HG03025 (cell line): ENCODE measurements around the gene CLPX.
"Not testable (repeated sequence)": the region's sequence is repeated elsewhere in the genome, so short reads cannot be mapped to it uniquely, and the experiment has no call there.

Experiments
- ATAC-seq: cut with Tn5 transposase; IDR thresholded peaks from one replicate; pipeline ENCODE4 v1.9.1; 2021; ENCODE audit warnings: mild to moderate bottlenecking, moderate library complexity; ENCODE audit not compliant: unreplicated experiment, low FRiP score

CLPX gene

DNA sequence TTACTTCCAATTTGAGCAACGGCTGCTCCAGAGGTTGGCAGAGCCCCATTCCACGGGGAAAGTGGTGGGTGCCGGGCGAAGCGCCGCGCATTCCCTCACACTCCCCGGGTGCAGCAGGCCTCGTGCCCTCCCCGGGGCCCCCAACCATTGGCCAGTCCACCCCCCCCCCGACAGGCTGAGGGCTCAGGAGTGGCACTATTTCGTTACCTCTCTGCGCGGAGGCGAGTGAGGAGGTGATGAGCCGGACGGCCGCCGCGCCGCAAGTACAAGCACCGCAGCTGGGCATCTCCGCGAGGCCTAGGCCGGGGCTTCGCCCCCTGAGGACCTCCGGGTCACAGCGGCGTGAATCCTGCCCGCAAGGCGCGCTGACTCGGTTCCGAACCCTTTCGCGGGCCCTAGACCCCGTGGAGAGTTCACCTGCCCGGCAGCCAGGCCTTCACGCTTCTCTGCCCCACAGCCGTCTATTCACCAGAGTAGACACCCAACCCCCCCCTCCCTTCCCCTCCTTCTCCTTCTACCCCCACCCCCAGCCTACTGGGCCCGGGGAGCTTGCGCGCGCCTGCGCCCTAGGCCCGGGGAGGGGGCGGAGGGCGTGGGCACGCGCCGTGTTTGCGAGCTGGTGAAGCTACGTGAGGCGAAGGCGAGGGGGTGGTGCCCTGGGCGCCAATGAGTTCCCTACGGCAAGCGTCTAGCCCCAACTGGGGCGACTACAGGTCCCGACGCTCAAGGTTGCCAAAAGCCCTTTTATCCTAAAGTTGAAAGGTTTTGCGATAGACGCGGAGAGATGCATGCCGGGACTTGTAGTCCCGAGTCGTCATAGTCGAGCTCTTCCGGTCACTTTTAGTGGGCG, at the start of gene CLPX:
CLPX (minus strand) TSS at position 475 of the 850 bp plus-strand sequence; CDS start at position 286, 189 bp downstream.
- ATAC-seq, result peak; percentile 67

GRCh38 chr15:65233696-65234095, 48.6 kb upstream of the CLPX start:
- ATAC-seq, result no peak

DNA sequence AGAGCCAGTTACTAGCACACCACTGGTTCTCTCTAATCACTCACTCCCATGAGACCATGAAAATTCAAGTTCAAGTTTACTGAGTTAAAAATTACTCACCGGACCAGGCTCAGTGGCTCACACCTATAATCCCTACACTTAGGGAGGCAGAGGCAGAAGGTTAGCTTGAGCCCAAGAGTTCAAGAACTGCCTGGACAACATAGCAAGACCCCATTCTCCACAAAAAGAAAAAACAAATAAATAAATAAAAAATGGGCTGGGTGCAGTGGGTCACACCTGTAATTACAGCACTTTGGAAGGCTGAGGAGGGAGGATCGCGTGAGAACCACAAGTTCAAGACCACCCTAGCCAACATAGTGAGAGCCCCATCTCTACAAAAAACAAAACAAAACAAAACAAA, 47.4 kb upstream of the CLPX start:
- ATAC-seq, result no peak

GRCh38 chr15:65231306-65231705, 46.2 kb upstream of the CLPX start:
- ATAC-seq, result no peak

GRCh38 chr15:65226901-65227300, 41.8 kb upstream of the CLPX start:
- ATAC-seq, result not testable (repeated sequence)

DNA sequence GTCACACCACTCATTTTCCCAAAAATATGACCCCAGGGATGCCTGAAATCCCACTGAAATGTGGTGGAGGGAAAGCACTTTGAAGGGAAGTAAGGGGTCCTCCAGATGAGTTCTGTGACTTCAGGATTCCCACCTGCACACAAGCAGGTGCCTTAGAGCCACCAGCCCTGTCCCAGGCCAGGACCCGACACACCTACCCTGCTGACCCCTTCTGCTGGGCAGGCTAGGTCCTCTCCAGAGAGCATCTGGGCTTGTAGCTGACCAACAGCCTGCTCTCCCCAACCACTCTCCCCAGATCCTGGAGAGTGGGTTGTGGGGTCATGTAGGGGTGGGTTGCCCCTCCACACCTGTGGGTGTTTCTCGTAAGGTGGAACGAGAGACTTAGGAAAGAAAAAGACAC, 41.1 kb upstream of the CLPX start:
- ATAC-seq, result no peak

DNA sequence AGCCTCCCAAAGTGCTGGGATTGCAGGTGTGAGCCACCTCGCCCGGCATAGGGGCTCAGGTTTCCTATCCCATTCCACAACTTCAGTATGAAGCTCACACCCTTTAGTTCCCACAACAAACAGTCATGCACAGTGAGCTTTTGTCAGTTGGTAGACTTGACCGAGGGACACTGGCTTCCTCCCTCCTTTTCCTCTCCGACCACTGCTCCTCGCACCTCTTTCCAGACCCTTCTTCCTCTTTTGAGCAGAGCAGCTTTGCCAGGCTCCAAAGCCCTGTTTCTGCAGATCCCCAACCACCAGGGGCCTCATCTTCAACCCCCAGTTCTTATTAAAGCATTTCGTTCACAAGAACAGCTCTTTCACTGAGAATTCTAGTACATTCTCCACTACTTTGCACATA, 38.9 kb upstream of the CLPX start:
- ATAC-seq, result no peak

GRCh38 chr15:65222891-65223290, 37.7 kb upstream of the CLPX start:
- no peak for ATAC-seq

GRCh38 chr15:65221697-65222096, 36.6 kb upstream of the CLPX start:
- ATAC-seq, result no peak

DNA sequence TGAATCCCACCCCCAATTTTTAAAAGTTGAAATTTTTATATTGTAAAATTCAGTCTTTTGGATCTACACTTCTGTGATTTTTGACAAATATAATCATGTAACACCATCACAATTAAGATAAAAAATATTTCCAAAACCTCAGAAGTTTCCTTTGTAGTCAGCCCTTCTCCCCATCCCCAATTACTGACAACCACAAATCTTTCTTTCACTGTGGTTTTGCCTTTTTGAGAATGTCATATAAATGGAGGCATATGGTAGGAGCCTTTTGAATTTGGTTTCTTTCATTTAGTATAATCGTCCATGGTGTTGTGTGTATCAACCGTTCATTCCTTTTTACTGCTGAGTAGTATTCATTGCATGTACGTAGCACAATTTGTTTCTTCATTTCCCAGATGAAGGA, 34.0 kb upstream of the CLPX start:
- no peak for ATAC-seq

- ATAC-seq, result no peak
Observed at GRCh38 chr15:65217526-65218482, 32.7 kb upstream of the CLPX start.

DNA sequence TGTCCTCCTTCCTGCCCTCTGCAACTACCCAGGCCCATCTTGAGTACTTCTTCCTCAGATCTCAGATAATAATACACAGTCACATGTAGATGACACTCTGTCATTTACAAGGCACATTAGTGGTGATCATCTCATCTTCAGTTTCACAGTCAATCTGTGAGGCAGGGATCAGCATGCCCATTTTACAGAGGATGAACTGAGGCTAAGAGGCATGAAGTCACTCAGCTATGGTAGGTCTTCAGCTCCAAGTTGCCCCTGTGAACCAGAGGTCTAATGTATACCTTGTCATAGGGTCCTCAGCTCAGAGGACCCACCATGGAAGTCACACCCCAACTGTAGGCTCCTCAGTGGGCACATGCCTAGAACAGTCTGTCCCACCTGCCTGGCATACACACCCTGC, 30.4 kb upstream of the CLPX start:
- ATAC-seq, result no peak

GRCh38 chr15:65214010-65214409, 28.9 kb upstream of the CLPX start:
- no peak for ATAC-seq

GRCh38 chr15:65213241-65213640, 28.1 kb upstream of the CLPX start:
- no peak for ATAC-seq

- no peak for ATAC-seq
Observed at GRCh38 chr15:65212097-65212496, 27.0 kb upstream of the CLPX start.

DNA sequence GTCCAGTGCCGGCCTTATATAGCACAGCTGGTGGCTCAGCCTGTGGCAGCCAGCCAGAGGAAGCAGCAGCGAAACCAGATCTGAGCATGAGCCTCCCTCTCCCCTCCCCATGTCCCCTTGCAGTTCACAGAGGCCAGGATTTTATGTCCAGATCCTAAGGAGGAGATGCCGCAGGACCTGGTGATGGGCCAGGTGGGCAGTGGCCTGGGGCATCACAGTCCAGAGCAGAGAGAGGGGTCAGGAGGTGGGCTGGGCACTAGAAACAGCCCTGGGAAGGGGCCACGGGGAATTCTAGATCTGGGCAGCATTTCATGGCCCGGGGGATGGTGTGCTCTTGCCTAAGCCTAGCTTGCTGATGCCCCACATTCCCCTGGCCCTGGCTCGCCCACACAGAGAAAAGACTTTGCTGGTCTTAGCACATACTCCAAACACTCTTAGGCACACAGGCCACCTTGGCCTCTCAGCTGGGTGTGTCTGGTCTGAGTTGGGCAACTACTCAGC, 26.4 kb upstream of the CLPX start:
- ATAC-seq, result no peak

- ATAC-seq, result no peak
Observed at GRCh38 chr15:65210770-65211481, 25.8 kb upstream of the CLPX start, which contains the start of gene CILP. Gene CILP (minus strand): TSS chr15:65211473. CDS start chr15:65209755, 1,718 bp downstream.

DNA sequence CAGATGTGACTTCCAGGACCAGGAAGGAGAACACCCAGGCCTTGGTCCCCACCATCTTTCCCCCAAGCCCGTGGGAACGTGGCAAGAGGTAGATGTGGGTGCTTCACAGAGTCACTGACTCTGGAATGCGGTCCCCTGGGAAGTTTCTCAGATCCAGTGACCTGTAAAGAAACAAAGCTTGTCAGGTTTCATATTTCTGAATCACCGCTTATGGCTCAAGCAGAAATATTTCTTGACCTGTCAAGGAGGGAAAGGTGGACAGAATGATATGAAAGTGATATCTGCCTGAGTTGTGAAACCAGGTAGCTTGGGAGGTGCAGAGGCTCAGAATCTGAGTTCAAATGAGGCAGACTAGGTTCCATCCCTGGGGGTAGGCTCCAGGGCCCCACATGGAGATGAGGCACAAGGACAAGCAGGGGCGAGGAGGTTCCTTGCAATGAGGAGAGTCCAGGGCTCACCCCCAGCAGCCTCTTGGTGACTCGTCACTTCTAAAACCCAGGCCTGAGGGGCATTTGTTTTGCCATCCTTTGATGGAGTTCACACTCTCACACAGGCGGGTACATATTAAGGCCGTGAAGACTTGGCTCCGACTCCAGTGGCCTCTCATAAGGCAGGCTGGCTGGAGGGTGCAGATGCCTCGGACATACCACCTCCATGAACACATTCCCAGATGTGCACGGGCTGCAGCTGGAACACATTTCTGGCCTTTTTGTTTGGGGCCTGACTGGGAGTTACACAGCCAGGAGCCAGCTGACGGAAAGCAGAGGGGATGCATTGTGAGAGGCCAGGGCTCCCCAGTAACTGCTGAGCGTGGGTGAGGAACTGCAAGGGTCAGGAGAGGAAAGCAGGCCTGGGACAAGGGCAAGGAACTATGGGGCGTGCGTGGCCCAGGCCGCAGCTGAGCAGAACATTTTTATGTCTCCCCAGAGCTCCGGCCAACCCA, 24.8 kb upstream of the CLPX start:
- no peak for ATAC-seq

- no peak for ATAC-seq
Observed at GRCh38 chr15:65208647-65209046, 23.5 kb upstream of the CLPX start.
